NCI-H2107 treated with DMSO at 0.1 percent for 48 hours (cell line): ENCODE measurements around the gene SRP68.
"Not testable (repeated sequence)": the region's sequence is repeated elsewhere in the genome, so short reads cannot be mapped to it uniquely, and the experiment has no call there.

ENCODE experiments used
- DNase-seq: peaks from one replicate; lab custom pipeline; 2025; ENCODE audit not compliant: unreplicated experiment; lab: John Stamatoyannopoulos, UW

SRP68 gene

DNA sequence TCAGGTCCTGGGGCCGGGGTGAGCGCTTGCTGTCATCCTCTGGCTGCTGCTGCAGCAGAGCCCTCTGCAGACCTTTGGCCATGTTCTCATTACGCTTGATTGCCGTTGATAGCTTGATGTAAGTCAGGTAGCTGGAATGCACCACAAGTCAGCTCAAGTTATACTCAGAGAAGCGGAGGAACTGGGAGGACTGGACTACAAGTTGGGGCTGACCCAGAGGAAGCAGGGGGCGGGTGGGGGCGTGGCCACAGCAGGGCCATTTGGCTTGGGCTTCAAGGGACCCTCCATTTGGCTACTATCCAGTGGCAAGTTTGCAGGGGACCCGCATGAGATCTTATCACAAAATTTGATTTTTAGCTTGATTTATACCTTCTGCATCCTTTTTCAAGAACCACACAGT, 26.3 kb downstream of the SRP68 start:
- DNase-seq: no peak

DNA sequence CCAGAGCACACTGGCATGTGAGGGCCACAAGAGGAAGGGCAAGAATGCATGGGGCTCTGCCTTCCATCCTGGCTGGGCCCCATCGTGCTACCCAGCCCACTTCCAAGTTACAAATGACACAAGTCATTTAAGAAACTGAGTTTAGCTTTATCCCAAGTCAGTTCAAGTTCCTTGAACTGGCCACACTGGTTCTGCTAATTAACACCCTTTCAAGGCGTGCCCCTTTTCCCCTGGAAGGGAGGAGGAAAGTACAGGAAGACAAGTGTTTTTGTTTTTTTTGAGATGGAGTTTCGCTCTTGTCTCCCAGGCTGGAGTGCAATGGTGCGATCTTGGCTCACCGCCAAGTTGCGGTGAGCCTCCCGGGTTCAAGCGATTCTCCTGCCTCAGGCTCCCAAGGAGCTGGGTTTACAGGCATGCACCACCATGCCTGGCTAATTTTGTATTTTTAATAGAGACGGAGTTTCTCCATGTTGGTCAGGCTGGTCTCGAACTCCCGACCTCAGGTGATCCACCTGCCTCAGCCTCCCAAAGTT, 27.8 kb downstream of the SRP68 start:
- DNase-seq: not testable (repeated sequence)

DNA sequence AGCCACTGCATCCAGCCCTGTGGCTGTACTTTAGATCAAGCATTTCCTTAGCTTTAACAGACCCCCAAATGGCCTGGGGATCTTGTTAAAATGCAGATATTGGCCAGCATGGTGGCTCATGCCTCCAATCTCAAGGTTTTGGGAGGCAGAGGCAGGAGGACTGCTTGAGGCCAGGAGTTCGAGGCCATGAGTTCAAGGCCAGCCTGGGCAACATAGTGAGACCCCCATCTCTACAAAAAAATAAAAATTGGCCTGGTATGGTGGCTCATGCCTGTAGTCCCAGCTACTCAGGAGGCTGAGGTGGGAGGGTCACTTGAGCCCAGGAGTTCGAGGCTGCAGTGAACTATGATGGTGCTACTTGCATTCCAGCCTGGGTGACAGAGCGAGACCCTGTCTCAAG, 29.4 kb downstream of the SRP68 start:
- not testable (repeated sequence) for DNase-seq

DNA sequence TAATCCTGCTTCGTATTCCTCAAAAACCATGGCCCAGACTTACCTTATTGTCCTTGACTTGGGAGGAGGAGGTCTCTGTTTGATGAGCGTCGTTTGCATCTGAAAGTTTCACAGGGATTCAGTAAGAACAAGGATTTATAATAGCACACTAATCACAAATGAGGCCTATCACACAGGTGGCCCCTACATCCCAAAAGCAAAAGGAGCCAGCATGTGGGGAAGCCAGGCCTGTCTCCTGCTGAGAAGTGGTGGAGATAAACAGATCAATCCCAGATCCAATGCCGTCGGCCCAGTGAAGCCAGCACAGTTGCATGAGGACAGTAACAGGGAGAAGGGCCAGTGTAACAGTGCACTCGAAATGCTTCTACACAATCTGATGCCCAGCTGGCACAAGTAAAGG, 31.9 kb downstream of the SRP68 start:
- DNase-seq: no peak

DNA sequence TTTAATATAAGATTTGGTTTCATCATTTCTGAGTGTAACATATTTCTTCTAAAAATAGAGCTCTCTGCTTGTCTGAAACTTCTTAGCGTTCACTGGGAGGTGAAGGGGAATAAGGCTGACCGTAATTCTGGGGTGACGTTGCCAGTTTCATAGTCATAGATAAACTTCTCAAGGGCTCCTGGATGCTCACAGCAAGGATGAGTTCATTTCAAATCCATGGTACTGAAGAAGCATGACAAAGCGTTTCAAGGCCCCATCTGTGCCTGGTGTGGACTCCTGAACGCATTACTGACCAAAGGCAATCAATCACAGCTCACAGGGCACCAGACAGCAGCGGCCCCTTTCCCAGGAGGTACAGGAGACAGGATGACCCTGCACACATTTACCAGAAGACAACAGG, 33.2 kb downstream of the SRP68 start:
- no peak for DNase-seq

DNA sequence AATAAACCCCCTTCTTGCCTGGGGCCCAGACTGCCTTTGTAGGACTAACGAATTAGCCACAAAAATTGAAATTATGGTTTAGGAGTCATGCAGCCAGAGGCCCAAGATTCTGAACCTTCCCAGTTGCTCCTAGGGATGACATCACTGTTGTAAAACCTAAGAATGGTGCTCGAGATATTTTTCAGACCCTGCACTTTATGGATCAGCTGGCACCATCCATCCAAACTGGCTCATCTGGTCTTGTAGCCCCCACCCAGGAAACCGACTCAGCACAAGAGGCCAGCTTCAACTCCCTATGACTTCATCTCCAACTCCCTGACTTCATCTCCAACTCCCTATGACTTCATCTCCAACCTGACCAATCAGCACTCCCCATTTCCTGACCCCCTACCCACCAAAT, 34.3 kb downstream of the SRP68 start:
- DNase-seq: no peak

DNA sequence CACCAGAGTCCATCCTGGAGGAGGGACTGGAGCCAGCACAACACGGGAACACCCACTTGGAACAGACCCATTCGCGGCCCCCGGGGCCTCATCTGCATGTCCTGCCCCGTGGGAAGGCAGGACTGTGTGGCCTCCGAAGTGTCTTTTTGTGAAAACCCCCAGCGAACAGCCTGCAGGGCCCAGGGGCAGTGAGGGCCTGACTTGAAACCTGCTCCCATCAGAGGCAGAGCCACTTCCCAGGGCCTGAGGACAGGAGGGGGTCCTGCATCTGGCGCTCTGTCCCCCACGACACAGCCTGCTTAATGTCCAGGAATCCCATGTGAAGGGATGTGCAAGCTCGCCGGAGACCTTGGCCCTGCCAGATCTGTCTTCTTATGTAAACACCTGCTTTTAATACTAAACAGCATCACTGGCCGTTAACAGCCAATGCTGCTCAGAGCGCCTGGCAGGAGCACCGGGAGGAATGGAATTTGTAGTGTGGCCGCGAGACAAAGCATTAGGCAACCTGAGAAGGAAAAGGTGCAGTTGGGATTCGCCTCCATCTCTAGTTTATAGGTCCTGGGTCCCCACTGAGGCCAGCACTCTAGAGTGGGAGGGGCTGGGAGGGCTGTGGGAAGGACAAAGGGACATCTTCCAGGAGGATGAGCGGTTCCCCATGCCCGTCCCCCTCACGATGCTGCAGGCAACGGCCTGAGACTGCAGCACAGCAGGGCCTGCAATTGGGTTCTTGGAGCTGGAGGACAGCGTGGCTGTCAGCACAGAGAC, 35.6 kb downstream of the SRP68 start:
- DNase-seq: peak; percentile 51

DNA sequence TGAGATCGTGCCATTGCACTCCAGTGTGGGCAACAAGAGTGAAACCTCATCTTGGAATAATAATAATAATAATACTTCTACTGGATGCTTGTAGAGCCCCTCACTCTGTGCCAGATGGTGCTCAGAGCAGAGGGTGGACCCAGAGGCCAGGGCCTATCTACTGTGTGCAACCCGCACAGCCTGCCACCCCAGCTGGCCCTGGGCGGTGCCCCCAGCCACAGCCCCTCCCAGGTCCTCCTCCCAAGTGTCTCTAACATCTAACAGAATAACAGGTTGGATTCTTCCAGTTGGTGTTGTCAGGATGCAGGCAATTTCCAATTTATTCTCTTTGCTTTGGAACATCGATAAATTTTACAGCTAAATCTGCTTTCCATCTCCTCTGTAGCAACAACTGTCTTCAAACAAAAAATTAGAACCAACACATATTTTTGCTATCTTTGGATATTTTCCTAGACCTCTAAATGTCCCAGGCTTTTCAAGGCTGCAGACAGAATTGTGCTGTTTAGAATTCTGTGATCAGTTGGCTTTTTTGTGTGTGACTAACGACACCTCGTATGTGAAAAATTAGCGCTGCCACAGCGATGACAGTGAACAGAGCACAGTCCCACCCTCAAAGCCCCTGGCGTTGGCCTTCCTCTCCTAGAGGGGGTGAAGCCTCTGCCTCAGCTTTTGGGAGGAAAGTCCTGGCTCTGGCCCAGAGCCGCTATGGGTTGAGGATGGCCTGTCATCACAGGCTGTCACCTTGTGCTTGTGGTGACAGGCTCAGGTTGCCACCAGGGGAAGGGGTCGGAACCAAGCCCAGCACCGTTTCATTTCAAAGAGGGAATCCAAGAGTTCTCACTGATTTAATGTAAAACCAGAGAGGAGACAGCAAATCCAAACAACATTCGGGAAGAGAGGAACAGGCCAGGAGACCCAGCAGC, 37.6 kb downstream of the SRP68 start:
- no peak for DNase-seq

DNA sequence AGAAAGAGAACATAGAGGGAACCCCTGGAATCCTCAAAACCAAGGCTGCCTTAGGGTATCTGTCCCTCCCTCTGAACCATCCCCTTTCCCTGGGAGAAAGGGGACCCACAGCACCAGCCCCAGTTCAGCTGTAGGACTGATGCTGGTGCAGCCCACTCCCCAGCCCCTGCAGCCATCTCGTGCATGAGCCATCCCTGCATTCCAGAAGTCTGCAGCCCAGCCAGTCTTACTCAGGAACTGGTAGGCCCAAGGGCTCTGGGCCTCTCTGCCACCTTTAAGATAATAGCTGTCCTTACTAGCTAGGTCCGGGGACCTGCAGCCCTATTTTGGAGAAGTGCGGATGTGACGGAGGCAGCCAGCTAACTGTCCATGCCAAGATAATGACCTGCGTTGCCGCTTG, 39.2 kb downstream of the SRP68 start:
- DNase-seq: no peak

DNA sequence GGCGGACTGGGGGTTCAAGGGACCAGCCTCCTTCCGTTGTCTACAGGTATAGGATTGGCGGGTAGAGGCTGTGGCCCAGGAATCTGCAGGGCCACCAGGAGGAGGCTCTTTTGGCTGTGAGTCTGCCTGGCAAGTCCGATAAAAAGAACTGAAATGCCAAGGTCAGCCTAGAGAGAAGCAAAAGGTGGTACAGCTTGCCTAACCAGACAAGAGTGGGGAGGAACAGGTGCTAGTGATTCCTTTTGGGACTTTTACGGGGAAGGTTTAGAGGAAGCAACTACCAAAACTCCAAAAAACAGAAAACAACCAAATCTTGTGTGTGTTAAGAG, 39.6 kb downstream of the SRP68 start:
- DNase-seq: no peak

DNA sequence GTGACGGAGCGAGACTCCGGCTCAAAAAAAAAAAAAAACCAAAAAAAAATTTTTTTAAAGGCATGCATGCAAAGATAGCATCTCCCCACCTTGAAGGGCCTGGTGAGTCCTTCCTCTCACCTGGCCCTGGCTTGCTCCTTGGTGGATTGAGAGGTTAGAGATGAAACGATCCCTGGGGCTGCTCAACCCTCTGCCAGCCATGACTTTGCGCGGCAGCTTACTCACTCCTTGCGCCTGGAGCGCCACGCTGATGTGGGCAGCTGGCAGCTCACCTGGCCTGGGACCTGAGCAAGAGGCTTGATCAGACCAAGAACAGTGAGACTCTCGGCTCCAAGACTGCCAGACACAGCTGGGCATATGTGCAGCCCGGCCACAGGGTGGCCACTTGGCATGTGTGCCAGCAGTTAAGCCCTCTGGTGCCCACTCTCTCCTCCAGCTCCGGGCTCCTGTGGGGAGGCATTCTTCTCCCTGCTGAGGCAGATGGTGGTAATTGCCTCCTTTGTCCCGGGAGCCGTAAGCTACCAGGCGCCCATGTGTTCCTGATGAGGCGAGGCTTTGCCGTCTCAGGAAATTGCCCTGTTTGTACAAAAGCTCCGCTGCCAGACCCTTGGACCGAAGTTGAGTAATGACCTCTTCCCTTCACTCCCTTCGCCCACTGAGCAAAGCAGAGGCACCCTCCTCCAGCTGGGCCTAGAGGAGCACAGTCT, 40.1 kb downstream of the SRP68 start:
- DNase-seq: peak; percentile 40

DNA sequence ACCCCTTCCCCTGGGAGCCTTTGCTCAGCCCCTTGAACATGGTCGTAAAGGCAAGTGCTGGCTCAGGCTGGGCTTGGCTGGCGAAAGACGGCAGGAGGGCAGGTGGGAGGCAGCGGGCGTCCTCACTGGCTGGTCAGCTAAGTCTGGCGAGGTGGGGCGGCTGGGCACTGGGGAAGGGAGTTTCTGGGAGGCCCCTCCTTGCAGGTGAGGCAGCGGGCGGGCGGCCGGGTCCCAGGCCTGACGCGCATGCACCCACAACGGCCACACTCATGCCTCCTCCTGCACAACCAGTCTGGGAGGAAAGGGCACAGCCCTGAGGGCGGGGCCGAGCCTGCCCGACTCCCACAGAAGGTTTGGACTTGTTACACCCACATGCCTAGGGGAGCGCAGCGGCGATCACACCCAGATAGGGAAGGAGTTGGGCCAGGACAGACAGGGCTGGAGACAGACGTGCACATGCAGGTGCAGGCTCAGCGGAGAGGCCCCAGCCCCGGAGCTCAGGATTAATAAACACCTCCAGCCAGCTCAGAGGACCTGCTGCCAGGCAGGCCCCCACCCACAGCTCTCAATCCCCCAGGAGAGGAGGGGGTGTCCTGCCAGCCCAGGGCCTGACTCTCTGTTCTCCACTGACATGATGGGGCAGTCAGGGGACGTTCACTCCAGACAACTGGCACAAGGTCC, 45.0 kb downstream of the SRP68 start, which contains the start of gene EVPL:
Gene EVPL, minus strand, starts transcription at position 148 of the 681 bp plus-strand sequence. Its CDS starts 108 bp downstream, at position 40.
- DNase-seq: no peak

DNA sequence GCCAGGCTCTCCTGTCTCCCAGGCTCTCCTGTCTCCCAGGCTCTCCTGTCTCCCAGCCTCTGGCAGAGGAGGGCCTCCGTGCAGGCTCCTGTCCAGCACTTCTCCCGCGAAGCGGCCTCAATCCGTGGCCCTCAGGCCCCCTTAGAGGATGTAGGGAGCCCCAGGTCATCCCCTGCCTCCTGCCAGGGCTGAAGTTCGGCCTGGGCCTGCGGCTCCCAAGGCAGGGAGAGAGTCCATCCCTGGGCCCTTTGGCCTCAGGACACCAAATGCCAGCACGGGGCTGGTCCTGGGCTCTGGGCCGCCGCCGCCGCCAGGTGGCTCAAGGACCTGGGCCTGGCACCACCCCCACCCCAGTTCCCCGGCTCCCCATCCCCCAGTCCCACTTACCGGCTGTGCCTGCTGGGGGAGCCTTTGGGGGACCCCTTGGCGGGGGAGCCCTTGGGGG, 45.6 kb downstream of the SRP68 start:
- no peak for DNase-seq

DNA sequence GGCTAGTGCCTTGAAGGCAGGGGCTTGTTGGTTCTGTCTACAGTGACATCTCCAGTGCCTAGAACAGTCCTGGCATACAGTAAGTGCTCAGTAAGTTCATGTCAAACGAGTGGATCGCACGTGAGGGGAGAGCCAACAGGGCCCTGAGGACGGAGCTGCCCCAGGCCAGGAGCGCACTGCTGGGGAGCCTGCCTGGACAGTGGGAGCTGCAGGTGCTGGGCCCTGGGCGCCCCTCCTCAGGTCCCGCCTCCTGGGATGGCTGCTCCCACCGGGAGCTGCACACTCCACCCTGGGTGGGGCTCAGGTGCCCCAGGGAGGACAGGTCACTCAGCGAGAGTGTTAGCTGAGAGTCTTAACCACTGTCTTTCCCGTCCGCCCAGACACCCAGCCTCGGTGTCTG, 47.0 kb downstream of the SRP68 start:
- DNase-seq: no peak

DNA sequence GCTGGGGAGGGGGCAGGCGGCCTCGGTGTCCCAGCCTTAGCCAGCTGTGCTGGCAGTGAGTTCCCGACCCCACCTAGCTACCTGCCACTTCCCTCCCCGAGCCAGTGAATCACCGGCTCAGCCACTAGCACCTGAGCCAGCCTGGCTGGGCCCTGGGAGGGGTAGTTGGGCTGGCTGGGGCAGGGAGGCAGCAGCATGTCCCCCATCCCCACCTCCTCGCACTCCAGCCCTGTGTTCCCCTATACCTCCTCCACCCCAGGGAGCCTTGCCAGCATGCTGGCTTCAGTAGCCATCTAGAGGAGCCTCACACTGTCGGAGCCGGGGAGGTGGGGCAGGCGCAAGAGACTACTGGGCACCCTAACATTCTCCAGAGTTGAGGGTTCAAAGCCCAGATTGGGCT, 48.0 kb downstream of the SRP68 start:
- no peak for DNase-seq

DNA sequence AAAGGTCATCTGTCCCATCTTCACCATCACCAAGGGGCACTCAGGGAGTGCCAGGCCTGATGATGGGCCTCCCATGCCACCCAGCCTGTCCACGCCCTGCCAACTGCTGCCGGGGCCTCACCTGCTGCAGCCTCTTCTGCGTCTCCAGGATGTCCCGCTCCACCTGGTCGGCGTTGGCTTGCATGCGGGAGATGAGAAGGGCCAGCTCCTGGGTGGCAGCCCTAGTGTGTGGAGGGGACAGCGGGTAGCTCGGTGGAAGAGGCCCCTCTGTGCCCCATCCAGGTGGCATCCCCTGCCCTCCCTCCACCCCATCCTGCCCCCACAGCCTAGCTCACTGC, 48.4 kb downstream of the SRP68 start:
- DNase-seq: no peak

DNA sequence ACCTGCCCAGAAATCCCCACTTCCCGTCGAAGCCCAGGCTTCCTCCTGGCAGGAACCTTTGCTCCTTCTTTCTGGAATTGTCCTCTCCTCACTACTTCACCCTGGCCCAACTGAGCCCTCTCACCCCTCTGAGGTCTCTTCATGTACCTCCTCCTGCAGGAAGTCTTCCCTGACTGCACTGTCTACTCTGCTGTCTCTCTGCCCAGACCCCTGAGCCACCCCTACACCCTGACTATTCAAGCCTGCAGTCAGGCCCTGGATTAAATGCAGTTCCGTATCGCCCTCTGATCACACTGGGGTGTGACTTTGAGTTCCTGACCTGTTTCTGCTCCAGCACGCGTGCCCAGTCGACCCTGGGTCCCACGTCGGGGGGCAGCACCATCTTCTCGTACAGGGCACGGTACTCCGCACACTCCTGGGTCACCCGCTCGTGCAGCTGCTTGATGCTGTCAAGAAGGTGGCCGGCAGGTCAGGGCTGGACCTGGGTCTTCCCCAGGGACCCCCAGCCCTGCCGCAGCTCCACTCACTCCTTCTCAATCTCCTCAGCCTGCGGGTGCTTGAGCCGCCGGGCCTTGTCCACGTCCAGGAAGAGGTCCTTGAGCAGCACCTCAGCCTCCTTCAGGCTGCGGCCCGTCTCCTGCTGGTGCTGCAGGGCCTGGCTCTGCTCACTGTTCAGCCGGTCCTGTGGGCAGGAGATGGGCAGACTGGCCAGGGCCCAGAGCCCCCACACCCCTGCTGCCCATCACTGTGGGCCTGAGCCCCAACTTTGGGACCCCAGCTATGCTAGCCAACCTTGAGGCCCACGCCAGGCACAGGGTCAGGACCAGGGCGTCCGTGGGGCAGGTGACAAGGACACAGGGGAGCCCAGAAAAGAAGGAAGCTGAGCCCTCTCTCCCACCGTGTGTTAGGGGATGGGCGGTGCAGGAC, 49.1 kb downstream of the SRP68 start:
- no peak for DNase-seq

DNA sequence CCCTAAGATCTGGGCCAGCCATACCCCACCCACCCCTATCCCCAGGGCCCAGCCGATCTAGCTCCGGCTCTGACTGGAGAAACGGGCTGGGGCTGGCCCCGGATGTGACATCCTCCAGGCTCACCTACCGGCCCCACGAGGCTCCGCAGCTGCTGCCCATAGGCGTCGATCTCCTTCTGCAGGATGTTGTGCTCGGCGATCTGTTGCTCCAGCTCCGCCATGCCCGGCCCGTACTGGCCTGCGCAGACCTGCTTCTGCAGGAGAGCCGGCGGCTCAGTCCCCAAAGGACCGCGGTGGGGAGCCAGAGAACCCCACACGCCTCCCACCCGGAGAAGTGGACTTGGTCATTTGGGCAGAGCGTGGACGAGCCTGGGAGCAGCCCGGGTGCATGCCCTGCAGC, 50.0 kb downstream of the SRP68 start:
- DNase-seq: no peak

DNA sequence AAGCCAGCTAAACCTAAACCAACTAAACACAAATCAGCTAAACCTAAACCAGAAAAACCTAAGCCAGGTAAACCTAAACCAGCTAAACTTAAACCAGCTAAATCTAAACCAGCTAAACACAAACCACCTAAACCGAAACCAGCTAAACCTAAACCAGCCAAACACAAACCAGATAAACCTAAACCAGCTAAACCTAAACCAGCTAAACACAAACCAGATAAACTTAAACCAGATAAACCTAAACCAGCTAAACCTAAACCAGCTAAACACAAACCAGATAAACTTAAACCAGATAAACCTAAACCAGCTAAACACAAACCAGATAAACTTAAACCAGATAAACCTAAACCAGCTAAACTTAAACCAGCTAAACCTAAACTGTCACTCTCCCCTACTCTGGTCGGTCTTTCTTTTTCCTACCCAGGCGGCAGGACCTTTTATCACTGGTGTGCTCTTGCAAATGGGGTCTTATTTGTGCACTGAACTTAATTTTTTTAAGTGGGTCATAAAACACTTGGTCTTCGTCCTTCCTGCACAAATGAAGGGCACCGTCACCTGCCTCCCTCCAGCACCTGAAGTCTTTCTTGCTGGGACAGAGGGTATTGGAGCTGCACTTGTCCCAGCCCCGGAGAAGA, 52.4 kb downstream of the SRP68 start:
- DNase-seq: no peak
